HG03175 (cell line): ENCODE measurements around the gene DGKQ.

Experiments used
- ATAC-seq: cut with Tn5 transposase; IDR thresholded peaks from one replicate; pipeline ENCODE4 v1.9.1; 2021; ENCODE audit warnings: mild to moderate bottlenecking, moderate library complexity; ENCODE audit not compliant: unreplicated experiment

DGKQ gene

GRCh38 chr4:963276-964225 is 9.8 kb downstream of the DGKQ start:
- ATAC-seq, result no peak

- ATAC-seq, result no peak
Observed at GRCh38 chr4:962231-963208, 10.8 kb downstream of the DGKQ start.

- no peak for ATAC-seq
Observed at GRCh38 chr4:961351-962230, 11.8 kb downstream of the DGKQ start.

GRCh38 chr4:960636-961350 is 12.6 kb downstream of the DGKQ start:
- ATAC-seq, result no peak

GRCh38 chr4:960140-960635 is 13.2 kb downstream of the DGKQ start:
- no peak for ATAC-seq

GRCh38 chr4:959338-960139 is 13.8 kb downstream of the DGKQ start:
- ATAC-seq, result no peak

- no peak for ATAC-seq
Observed at GRCh38 chr4:958696-959337, 14.6 kb downstream of the DGKQ start.

- no peak for ATAC-seq
Observed at GRCh38 chr4:958314-958665, 15.1 kb downstream of the DGKQ start.

- no peak for ATAC-seq
Observed at GRCh38 chr4:957581-958313, 15.6 kb downstream of the DGKQ start.

- ATAC-seq, result no peak
Observed at GRCh38 chr4:957231-957580, 16.2 kb downstream of the DGKQ start.

- ATAC-seq, result no peak
Observed at GRCh38 chr4:956531-957230, 16.7 kb downstream of the DGKQ start.

GRCh38 chr4:955931-956381 is 17.4 kb downstream of the DGKQ start:
- no peak for ATAC-seq

GRCh38 chr4:955161-955921 is 18.0 kb downstream of the DGKQ start:
- ATAC-seq, result no peak

- no peak for ATAC-seq
Observed at GRCh38 chr4:954211-955020, 19.0 kb downstream of the DGKQ start.

GRCh38 chr4:953574-953915 is 19.8 kb downstream of the DGKQ start:
- no peak for ATAC-seq
